ENCODE data around the gene RNF213. TPM values are rescaled to one million over a fixed set of nuclear protein-coding genes. Genes with fewer than 3 reads are reported as not detected.

Gene RNF213
- total RNA-seq, 1 experiment from 2014 or later: 70.5 TPM

GRCh38 chr17:80376531-80376930 lies 115.9 kb downstream of the RNF213 start (continued):
- TF ChIP-seq AFF4 (CRISPR knock-in tag; IDR thresholded peaks at IDR 0.05; ENCODE audit: borderline replicate concordance): no peak
- no peak for TF ChIP-seq SMAD4 (CRISPR knock-in tag; IDR thresholded peaks at IDR 0.05)
- TF ChIP-seq IRF2 (CRISPR knock-in tag; IDR thresholded peaks at IDR 0.05; ENCODE audit: borderline replicate concordance, low read depth): no peak
- no peak for TF ChIP-seq NFYB (CRISPR knock-in tag; conservative IDR thresholded peaks at IDR 0.05; ENCODE audit: low read depth)
- TF ChIP-seq, protein P1, sequence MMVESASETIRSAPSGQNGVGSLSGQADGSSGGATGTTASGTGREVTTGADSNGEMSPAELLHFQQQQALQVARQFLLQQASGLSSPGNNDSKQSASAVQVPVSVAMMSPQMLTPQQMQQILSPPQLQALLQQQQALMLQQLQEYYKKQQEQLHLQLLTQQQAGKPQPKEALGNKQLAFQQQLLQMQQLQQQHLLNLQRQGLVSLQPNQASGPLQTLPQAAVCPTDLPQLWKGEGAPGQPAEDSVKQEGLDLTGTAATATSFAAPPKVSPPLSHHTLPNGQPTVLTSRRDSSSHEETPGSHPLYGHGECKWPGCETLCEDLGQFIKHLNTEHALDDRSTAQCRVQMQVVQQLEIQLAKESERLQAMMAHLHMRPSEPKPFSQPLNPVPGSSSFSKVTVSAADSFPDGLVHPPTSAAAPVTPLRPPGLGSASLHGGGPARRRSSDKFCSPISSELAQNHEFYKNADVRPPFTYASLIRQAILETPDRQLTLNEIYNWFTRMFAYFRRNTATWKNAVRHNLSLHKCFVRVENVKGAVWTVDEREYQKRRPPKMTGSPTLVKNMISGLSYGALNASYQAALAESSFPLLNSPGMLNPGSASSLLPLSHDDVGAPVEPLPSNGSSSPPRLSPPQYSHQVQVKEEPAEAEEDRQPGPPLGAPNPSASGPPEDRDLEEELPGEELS (CRISPR knock-in tag; IDR thresholded peaks at IDR 0.05): no peak
- TF ChIP-seq FOXJ3 (CRISPR knock-in tag; IDR thresholded peaks at IDR 0.05; ENCODE audit: borderline replicate concordance): no peak
- TF ChIP-seq, protein P2, sequence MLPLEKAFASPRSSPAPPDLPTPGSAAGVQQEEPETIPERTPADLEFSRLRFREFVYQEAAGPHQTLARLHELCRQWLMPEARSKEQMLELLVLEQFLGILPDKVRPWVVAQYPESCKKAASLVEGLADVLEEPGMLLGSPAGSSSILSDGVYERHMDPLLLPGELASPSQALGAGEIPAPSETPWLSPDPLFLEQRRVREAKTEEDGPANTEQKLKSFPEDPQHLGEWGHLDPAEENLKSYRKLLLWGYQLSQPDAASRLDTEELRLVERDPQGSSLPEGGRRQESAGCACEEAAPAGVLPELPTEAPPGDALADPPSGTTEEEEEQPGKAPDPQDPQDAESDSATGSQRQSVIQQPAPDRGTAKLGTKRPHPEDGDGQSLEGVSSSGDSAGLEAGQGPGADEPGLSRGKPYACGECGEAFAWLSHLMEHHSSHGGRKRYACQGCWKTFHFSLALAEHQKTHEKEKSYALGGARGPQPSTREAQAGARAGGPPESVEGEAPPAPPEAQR (CRISPR knock-in tag; IDR thresholded peaks at IDR 0.05): no peak

- DNase-seq (ENCODE audit: low spot score): no peak
- Mint-ChIP-seq H3K4me3 (no peak overlapping the region), H3K36me3 (peaks cover 76% of the 10 kb centered on the region), H3K27ac (no peak overlapping the region), H3K27me3 (ENCODE audit: low read depth) (no peaks in the 10 kb centered on the region), H3K9me3 (no peaks in the 10 kb centered on the region), H3K4me1 (peaks cover 10% of the 10 kb centered on the region)
- TF ChIP-seq NR2C2 (CRISPR knock-in tag; IDR thresholded peaks at IDR 0.05) (no peak), FOXK1 (CRISPR knock-in tag; IDR thresholded peaks at IDR 0.05) (no peak), ELF4 (CRISPR knock-in tag; IDR thresholded peaks at IDR 0.05; ENCODE audit: low read depth) (no peak), ATF3 (CRISPR knock-in tag; conservative IDR thresholded peaks at IDR 0.05) (no peak), MYBL2 (CRISPR knock-in tag; IDR thresholded peaks at IDR 0.05) (no peak), ATF1 (CRISPR knock-in tag; IDR thresholded peaks at IDR 0.05) (no peak), PRRX2 (CRISPR knock-in tag; IDR thresholded peaks at IDR 0.05) (no peak), JAZF1 (CRISPR knock-in tag; IDR thresholded peaks at IDR 0.05) (no peak), USF1 (CRISPR knock-in tag; IDR thresholded peaks at IDR 0.05) (no peak)
- TF ChIP-seq, protein P2 (CRISPR knock-in tag; IDR thresholded peaks at IDR 0.05): no peak
- CTCF ChIA-PET: interaction anchor here (0.6 to 2.2 kb wide), 2 partner anchors 16 to 249 kb away, joined by 5 to 8 read pairs; no protein-coding TSS in a partner anchor
- ATAC-seq: no peak
- POLR2A ChIA-PET: no interaction called here
These were observed 117.1 kb downstream of the RNF213 start for GRCh38 chr17:80377798-80378197.

All from WTC11 (cell line).